Measurements from ENCODE around the gene TOP2B. TPM values are rescaled to one million over a fixed set of nuclear protein-coding genes. Genes with fewer than 3 reads are reported as not detected.

Gene TOP2B
- total and polyA plus RNA-seq, 2 experiments from 2014 or later = 36.7 to 58.4 TPM

DNA sequence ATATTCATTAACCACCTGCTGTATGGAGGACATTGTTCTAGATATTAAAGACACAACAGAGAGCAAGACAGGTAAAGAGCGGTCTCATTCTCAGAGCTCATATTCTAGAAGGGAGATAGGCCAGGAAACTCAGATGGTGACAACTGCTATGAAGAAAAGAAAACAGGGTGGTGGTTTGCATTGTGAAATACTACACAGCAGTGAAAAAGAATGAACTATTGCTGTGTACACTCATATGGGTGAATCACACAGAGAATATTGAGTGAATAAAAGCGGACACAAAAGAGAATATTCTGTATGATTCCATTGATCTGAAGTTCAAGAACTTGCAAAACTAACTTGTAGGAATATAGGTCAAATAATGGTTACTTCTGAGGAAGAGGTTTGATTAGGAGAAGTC is 76.7 kb downstream of the TOP2B start:
- no peak for TF ChIP-seq EZH2 (IDR thresholded peaks at IDR 0.05; ENCODE audit: insufficient read depth, poor library complexity, severe bottlenecking)
- no peak for TF ChIP-seq EZH2phosphoT487 (IDR thresholded peaks at IDR 0.05; ENCODE audit: insufficient read depth, low read depth)
- H3K9me2 ChIP-seq (ENCODE audit: insufficient read depth) = no peaks in the 10 kb centered on the region
- H3K4me3 ChIP-seq = no peak overlapping the region
- no peaks in the 10 kb centered on the region for H3K27me3 ChIP-seq (replicated peaks; ENCODE audit: insufficient read depth)
- H3F3A ChIP-seq (ENCODE audit: insufficient read depth) = peaks cover 4% of the 10 kb centered on the region; the same call in 1 of the 2 replicates
- H3K79me2 ChIP-seq (ENCODE audit: insufficient read depth) = no peaks in the 10 kb centered on the region
- in situ Hi-C loops (cut with MboI) = loop anchor here (25.0 kb wide), 3 partner anchors 626 to 1126 kb away; no protein-coding TSS in a partner anchor
- H3K4me2 ChIP-seq (ENCODE audit: unreplicated experiment) = no peak overlapping the region
- 83 to 86% methylated on average over 2 of the region's 2 CpGs for WGBS, 2 experiments (ENCODE audit: low coverage in 1 of 2, low lambda C conversion rate in 2 of 2, missing lambda C conversion rate in 2 of 2)
- H2AFZ ChIP-seq = no peak overlapping the region
- H3K27ac ChIP-seq = no peak overlapping the region
- H3K4me1 ChIP-seq (ENCODE audit: insufficient read depth) = peaks cover 10% of the 10 kb centered on the region
- H3K9me3 ChIP-seq (ENCODE audit: low read depth) = no peaks in the 10 kb centered on the region
- H3K9ac ChIP-seq = no peak overlapping the region
- H4K20me1 ChIP-seq (ENCODE audit: insufficient read depth) = no peaks in the 10 kb centered on the region
- H3K36me3 ChIP-seq (ENCODE audit: low read depth) = no peaks in the 10 kb centered on the region
- DNase-seq = no peak

DNA sequence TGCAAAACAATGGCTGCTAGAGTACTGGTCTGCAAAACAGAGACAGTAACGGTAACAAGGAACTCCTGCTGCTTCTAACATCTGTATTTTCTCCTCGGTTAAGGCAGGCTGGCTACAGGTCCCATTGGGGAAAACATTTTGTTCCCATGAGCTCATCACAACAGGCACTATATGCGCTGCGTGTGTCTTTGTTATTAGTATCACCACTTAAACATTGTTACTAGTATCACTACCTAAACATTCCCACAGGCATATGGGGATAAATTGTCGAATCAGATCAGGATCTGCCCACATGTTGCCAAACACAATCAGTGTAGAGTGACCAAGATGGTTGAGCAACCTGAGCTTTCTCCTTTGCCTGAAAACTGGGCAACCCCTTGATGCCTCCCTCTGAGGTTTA is 77.2 kb downstream of the TOP2B start:
- WGBS, 2 experiments (ENCODE audit: low coverage in 1 of 2, low lambda C conversion rate in 2 of 2, missing lambda C conversion rate in 2 of 2) = 62 to 72% methylated on average over 5 of the region's 5 CpGs
- H3K4me2 ChIP-seq (ENCODE audit: unreplicated experiment) = no peak overlapping the region
- no peak overlapping the region for H3K9ac ChIP-seq
- no peaks in the 10 kb centered on the region for H3K79me2 ChIP-seq (ENCODE audit: insufficient read depth)
- H3F3A ChIP-seq (ENCODE audit: insufficient read depth) = no peaks in the 10 kb centered on the region
- no peaks in the 10 kb centered on the region for H3K9me3 ChIP-seq (ENCODE audit: low read depth)
- H3K9me2 ChIP-seq (ENCODE audit: insufficient read depth) = no peaks in the 10 kb centered on the region
- no peaks in the 10 kb centered on the region for H3K27me3 ChIP-seq (replicated peaks; ENCODE audit: insufficient read depth)
- no peak for DNase-seq
- in situ Hi-C loops (cut with MboI) = loop anchor here (25.0 kb wide), 3 partner anchors 625 to 1125 kb away; no protein-coding TSS in a partner anchor
- peaks cover 5% of the 10 kb centered on the region for H3K4me1 ChIP-seq (ENCODE audit: insufficient read depth)
- H4K20me1 ChIP-seq (ENCODE audit: insufficient read depth) = no peaks in the 10 kb centered on the region
- TF ChIP-seq EZH2phosphoT487 (IDR thresholded peaks at IDR 0.05; ENCODE audit: insufficient read depth, low read depth) (no peak), EZH2 (IDR thresholded peaks at IDR 0.05; ENCODE audit: insufficient read depth, poor library complexity, severe bottlenecking) (no peak)
- no peak overlapping the region for H3K4me3 ChIP-seq
- no peak overlapping the region for H3K27ac ChIP-seq
- no peaks in the 10 kb centered on the region for H3K36me3 ChIP-seq (ENCODE audit: low read depth)
- H2AFZ ChIP-seq = no peak overlapping the region

DNA sequence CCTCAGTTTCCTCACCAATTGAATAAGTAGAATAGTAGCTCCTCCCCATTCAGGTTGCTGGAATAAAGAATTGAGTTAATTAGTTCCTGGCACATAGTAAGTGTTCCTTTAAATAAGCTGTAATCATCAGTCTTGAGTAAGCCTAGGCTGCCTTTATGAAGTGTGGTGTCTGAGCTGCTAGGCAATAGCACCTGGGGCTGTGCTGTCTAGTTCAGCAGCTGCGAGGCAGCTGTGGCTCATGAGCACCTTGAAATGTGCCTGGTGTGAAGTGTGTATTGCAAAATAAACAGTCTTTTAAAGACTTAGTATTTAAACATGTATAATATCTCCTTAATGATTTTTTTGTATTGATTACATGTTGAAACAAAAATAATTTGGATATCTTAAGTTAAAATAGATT is 77.6 kb downstream of the TOP2B start:
- H3K9ac ChIP-seq = no peak overlapping the region
- H3K4me2 ChIP-seq (ENCODE audit: unreplicated experiment) = no peak overlapping the region
- TF ChIP-seq EZH2 (IDR thresholded peaks at IDR 0.05; ENCODE audit: insufficient read depth, poor library complexity, severe bottlenecking) = no peak
- TF ChIP-seq EZH2phosphoT487 (IDR thresholded peaks at IDR 0.05; ENCODE audit: insufficient read depth, low read depth) = no peak
- in situ Hi-C loops (cut with MboI) = loop anchor here (25.0 kb wide), 3 partner anchors 625 to 1125 kb away; no protein-coding TSS in a partner anchor
- H2AFZ ChIP-seq = no peak overlapping the region
- no peak overlapping the region for H3K27ac ChIP-seq
- H3F3A ChIP-seq (ENCODE audit: insufficient read depth) = no peaks in the 10 kb centered on the region
- no peak for DNase-seq
- no peaks in the 10 kb centered on the region for H3K9me2 ChIP-seq (ENCODE audit: insufficient read depth)
- H3K9me3 ChIP-seq (ENCODE audit: low read depth) = no peaks in the 10 kb centered on the region
- no peak overlapping the region for H3K4me3 ChIP-seq
- H3K4me1 ChIP-seq (ENCODE audit: insufficient read depth) = peaks cover under 1% of the 10 kb centered on the region; the same call in 1 of the 2 replicates
- WGBS, 2 experiments (ENCODE audit: low coverage in 1 of 2, low lambda C conversion rate in 2 of 2, missing lambda C conversion rate in 2 of 2) = 77% methylated on average over 1 of the region's 1 CpG
- H4K20me1 ChIP-seq (ENCODE audit: insufficient read depth) = no peaks in the 10 kb centered on the region
- no peaks in the 10 kb centered on the region for H3K79me2 ChIP-seq (ENCODE audit: insufficient read depth)
- no peaks in the 10 kb centered on the region for H3K36me3 ChIP-seq (ENCODE audit: low read depth)
- no peaks in the 10 kb centered on the region for H3K27me3 ChIP-seq (replicated peaks; ENCODE audit: insufficient read depth)

DNA sequence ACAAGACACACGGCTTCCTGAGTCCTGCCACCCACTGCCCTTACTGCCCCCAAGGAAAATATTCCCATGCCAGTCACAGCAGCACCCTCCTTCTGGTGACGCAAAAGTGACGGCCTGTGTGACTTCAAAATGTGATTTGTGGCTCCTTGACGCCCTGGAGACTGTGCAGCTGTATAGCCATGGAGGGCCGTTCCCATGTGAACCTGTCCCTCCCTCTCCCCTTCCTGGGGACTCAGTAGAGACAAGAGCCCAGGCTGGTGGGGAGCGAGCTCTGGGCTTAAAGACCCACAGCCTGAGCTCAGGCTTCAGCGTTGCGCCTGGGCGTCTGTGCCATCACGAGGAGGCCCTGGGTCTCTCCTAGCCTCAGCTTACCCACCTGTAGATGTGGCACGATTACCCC is 78.2 kb downstream of the TOP2B start:
- Histone ChIP-seq H3K4me2 (ENCODE audit: unreplicated experiment) (no peak overlapping the region), H3K4me3 (no peak overlapping the region), H4K20me1 (ENCODE audit: insufficient read depth) (no peaks in the 10 kb centered on the region), H3K4me1 (ENCODE audit: insufficient read depth) (no peaks in the 10 kb centered on the region), H3K27ac (no peak overlapping the region), H3K27me3 (replicated peaks; ENCODE audit: insufficient read depth) (no peaks in the 10 kb centered on the region), H3K36me3 (ENCODE audit: low read depth) (no peaks in the 10 kb centered on the region), H3K79me2 (ENCODE audit: insufficient read depth) (no peaks in the 10 kb centered on the region), H2AFZ (no peak overlapping the region), H3F3A (ENCODE audit: insufficient read depth) (no peaks in the 10 kb centered on the region), H3K9ac (no peak overlapping the region), H3K9me2 (ENCODE audit: insufficient read depth) (no peaks in the 10 kb centered on the region), H3K9me3 (ENCODE audit: low read depth) (no peaks in the 10 kb centered on the region)
- no peak for TF ChIP-seq EZH2phosphoT487 (IDR thresholded peaks at IDR 0.05; ENCODE audit: insufficient read depth, low read depth)
- TF ChIP-seq EZH2 (IDR thresholded peaks at IDR 0.05; ENCODE audit: insufficient read depth, poor library complexity, severe bottlenecking) = no peak
- in situ Hi-C loops (cut with MboI) = loop anchor here (25.0 kb wide), 3 partner anchors 624 to 1124 kb away; no protein-coding TSS in a partner anchor
- no peak for DNase-seq
- 80 to 87% methylated on average over 11 of the region's 11 CpGs for whole genome bisulfite sequencing, 2 experiments (ENCODE audit: low coverage in 1 of 2, low lambda C conversion rate in 2 of 2, missing lambda C conversion rate in 2 of 2)

DNA sequence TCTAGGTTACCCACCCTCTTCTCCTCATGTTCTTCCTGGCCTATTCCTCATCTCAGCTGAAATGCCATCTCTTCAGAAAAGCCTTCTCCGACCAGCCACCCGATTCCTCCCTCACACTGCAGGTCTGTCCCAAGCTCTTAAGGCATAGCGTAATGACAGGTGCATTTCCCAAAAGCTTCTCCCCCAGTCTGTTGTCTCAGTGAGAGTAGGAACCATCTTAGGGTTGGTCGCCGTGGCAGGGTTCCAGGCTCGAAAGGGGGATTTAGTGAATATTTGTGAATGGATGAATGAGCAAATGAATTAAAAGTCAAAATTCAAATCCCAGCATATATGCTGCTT is 78.6 kb downstream of the TOP2B start:
- Histone ChIP-seq H3K4me1 (ENCODE audit: insufficient read depth) (no peaks in the 10 kb centered on the region), H3K9me3 (ENCODE audit: low read depth) (no peaks in the 10 kb centered on the region), H3K9me2 (ENCODE audit: insufficient read depth) (no peaks in the 10 kb centered on the region), H3K79me2 (ENCODE audit: insufficient read depth) (no peaks in the 10 kb centered on the region), H2AFZ (no peak overlapping the region), H3K36me3 (ENCODE audit: low read depth) (no peaks in the 10 kb centered on the region), H4K20me1 (ENCODE audit: insufficient read depth) (no peaks in the 10 kb centered on the region), H3K27me3 (replicated peaks; ENCODE audit: insufficient read depth) (no peaks in the 10 kb centered on the region), H3K4me3 (no peak overlapping the region), H3K9ac (no peak overlapping the region), H3K27ac (no peak overlapping the region), H3K4me2 (ENCODE audit: unreplicated experiment) (no peak overlapping the region), H3F3A (ENCODE audit: insufficient read depth) (no peaks in the 10 kb centered on the region)
- WGBS, 2 experiments (ENCODE audit: low coverage in 1 of 2, low lambda C conversion rate in 2 of 2, missing lambda C conversion rate in 2 of 2) = 70 to 78% methylated on average over 6 of the region's 6 CpGs
- no peak for DNase-seq
- in situ Hi-C loops (cut with MboI) = loop anchor here (25.0 kb wide), 3 partner anchors 624 to 1124 kb away; no protein-coding TSS in a partner anchor
- TF ChIP-seq EZH2phosphoT487 (IDR thresholded peaks at IDR 0.05; ENCODE audit: insufficient read depth, low read depth) = no peak
- TF ChIP-seq EZH2 (IDR thresholded peaks at IDR 0.05; ENCODE audit: insufficient read depth, poor library complexity, severe bottlenecking) = no peak

All from GM23248 (cell line).